Measurements from ENCODE around the gene ARHGAP26. TPM values are rescaled to one million over a fixed set of nuclear protein-coding genes. Genes with fewer than 3 reads are reported as not detected.

The ARHGAP26 gene
- total RNA-seq, 1 donor from 2014 or later = 17.1 TPM

DNA sequence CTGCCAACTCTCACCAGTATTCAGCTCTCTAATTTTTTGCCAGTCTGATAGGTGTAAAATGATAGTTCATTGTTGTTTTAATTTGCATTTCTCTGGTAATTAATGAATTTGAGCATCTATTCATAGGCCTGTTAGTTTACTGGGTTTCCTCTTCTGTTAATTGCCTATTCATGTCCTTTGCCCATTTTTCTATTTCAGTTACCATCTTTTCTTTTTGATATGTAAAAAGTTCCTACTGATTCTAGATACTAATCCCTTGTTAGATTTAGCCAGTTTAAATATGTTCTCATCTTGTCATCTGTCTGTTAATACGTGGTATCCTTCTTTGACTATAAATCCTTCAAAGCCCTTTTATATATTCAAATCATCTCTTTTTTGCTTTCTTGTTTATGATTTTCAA lies 247.8 kb downstream of the ARHGAP26 start:
- TF ChIP-seq, protein P1, sequence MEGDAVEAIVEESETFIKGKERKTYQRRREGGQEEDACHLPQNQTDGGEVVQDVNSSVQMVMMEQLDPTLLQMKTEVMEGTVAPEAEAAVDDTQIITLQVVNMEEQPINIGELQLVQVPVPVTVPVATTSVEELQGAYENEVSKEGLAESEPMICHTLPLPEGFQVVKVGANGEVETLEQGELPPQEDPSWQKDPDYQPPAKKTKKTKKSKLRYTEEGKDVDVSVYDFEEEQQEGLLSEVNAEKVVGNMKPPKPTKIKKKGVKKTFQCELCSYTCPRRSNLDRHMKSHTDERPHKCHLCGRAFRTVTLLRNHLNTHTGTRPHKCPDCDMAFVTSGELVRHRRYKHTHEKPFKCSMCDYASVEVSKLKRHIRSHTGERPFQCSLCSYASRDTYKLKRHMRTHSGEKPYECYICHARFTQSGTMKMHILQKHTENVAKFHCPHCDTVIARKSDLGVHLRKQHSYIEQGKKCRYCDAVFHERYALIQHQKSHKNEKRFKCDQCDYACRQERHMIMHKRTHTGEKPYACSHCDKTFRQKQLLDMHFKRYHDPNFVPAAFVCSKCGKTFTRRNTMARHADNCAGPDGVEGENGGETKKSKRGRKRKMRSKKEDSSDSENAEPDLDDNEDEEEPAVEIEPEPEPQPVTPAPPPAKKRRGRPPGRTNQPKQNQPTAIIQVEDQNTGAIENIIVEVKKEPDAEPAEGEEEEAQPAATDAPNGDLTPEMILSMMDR (IDR thresholded peaks at IDR 0.05; ENCODE audit: insufficient read depth, low read length, severe bottlenecking) = no peak
- H3K27me3 ChIP-seq (ENCODE audit: control insufficient read depth, insufficient read depth, low read length) = no peaks in the 10 kb centered on the region
- H3K4me3 ChIP-seq (ENCODE audit: low read depth, low read length) = no peak overlapping the region
- no peak for DNase-seq (ENCODE audit: low read depth)
- no peaks in the 10 kb centered on the region for H3K36me3 ChIP-seq (ENCODE audit: control insufficient read depth, insufficient read depth, low read length)
- no peak for FAIRE-seq

DNA sequence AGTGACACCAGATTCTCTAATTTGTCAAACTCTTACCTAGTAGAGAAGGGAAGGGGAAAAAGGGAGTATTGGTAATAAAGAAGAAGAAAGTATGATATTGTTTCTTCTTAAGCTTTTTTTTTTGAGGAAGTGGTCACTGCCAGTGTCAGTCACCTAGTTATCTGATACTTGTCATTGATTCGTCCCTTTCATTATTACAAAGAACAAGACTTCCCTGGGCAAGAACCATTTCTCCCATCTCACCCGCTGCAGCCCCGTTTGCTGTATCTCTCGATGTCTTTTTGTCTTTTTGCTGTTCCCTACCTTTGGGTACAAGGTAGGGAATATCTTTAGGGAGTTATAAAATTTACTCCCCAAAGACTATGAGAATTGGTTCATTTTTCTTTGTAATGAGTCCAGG lies 249.0 kb downstream of the ARHGAP26 start:
- no peak for DNase-seq (ENCODE audit: low read depth)
- Histone ChIP-seq H3K36me3 (ENCODE audit: control insufficient read depth, insufficient read depth, low read length) (no peaks in the 10 kb centered on the region), H3K27me3 (ENCODE audit: control insufficient read depth, insufficient read depth, low read length) (no peaks in the 10 kb centered on the region), H3K4me3 (ENCODE audit: low read depth, low read length) (no peak overlapping the region)
- FAIRE-seq = no peak
- TF ChIP-seq, protein P1 (IDR thresholded peaks at IDR 0.05; ENCODE audit: insufficient read depth, low read length, severe bottlenecking) = no peak

DNA sequence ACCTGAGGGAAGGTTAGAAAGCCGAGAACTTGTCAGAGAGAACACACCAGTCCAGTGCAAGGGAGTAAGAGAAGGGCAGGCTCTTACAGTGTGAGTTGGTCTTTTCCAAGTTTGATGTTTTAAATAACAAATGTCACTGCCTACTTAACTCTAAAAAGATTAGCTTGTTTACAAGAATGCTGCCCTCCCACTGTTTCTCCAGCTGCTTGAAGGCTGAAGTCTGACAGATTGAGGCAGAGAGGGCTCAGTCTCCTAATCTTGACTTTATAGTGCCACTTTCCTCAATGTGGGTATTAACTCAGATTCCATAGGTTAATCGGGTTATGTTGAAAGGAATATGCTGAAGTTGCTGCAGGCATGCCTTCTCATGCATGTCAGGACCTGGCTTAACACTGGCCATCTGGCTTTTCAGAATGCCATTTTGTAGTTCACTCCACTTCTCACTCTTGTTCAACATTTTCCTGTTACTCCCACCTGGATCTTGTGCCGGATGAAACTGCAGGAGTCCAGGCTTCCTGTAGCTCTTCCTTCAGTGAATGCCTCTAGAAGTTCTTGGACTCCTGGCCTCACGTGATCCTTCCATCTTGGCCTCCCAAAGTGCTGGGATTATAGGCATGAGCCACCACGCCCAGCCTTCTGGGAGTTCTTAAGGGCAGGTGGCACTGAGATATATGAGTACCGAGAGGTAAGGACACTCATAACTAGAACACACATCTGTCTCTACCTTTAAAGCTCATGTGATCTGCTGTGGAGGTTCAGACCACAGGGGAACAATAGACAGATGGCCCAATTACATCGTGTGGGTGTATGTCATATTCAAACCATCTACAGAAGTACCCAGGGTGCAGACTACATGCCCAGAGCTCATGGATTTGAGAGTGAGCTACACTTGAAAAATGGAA lies 249.7 kb downstream of the ARHGAP26 start:
- no peak for FAIRE-seq

DNA sequence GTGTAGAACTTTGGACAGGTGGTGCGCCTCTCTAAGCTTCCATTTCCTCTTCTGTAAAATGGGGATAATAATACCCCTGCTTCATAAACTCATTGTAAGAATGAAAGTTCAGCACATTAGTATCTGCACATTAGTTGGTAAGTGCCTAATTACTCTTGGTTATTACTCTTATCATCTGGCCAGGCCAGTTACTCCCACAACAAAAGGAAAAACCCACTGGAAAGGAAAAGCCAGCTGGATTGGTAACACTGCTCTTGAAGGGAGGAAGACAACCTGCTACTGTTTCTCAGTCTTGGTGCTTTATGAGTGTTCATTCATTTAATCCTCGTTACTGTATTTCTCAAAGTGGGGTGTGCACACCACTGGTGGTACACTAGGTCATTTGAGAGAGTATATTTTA lies 251.4 kb downstream of the ARHGAP26 start:
- FAIRE-seq (no peak), DNase-seq (ENCODE audit: low read depth) (no peak)
- TF ChIP-seq, protein P1 (IDR thresholded peaks at IDR 0.05; ENCODE audit: insufficient read depth, low read length, severe bottlenecking) = no peak
- Histone ChIP-seq H3K36me3 (ENCODE audit: control insufficient read depth, insufficient read depth, low read length) (no peaks in the 10 kb centered on the region), H3K27me3 (ENCODE audit: control insufficient read depth, insufficient read depth, low read length) (no peaks in the 10 kb centered on the region), H3K4me3 (ENCODE audit: low read depth, low read length) (no peak overlapping the region)

More for the DNA sequence above, 249.7 kb downstream of the ARHGAP26 start:
- TF ChIP-seq, protein P1 (IDR thresholded peaks at IDR 0.05; ENCODE audit: insufficient read depth, low read length, severe bottlenecking) = no peak
- H3K4me3 ChIP-seq (ENCODE audit: low read depth, low read length) = no peak overlapping the region
- DNase-seq (ENCODE audit: low read depth) = no peak
- no peaks in the 10 kb centered on the region for H3K36me3 ChIP-seq (ENCODE audit: control insufficient read depth, insufficient read depth, low read length)
- no peaks in the 10 kb centered on the region for H3K27me3 ChIP-seq (ENCODE audit: control insufficient read depth, insufficient read depth, low read length)

DNA sequence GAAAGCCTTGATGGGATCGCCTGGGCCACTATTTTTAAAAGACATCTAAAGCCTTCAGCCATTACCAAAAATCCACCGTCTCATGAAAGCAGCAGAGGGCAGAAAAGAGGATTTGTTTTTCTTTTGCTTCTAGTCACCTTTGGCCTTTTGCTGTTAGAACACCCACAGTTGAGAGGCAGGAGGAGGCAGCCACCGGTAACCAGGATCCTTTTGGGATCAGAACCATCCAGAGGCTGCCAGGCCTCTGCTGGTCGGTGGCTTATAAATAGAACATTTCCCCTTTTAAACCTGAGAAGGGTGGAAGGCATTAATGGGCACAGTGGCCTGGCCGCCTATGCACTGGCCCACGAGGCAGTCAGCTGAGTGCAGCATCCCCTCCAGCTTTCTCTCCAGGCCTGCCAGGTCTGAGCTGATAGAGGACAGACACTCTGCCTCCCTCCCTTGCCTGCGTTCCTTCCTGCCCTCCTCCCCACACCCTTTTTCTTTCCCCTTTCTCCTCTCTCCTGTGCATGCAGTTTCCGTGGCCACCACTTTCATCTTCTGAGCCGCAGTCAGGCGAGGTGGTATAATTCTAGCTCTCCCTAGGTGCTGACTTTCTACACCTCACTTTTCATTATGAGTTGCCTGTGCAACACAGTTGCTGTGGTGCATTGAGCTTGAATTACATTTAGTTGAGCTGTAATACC lies 253.4 kb downstream of the ARHGAP26 start:
- FAIRE-seq (no peak), DNase-seq (ENCODE audit: low read depth) (no peak)
- TF ChIP-seq, protein P1 (IDR thresholded peaks at IDR 0.05; ENCODE audit: insufficient read depth, low read length, severe bottlenecking) = no peak
- Histone ChIP-seq H3K4me3 (ENCODE audit: low read depth, low read length) (no peak overlapping the region), H3K36me3 (ENCODE audit: control insufficient read depth, insufficient read depth, low read length) (no peaks in the 10 kb centered on the region), H3K27me3 (ENCODE audit: control insufficient read depth, insufficient read depth, low read length) (no peaks in the 10 kb centered on the region)

Data from bronchial epithelial cell (primary cell).